PFSK-1 (cell line): ENCODE measurements around the gene GRAMD2B.

ENCODE experiments used
- POLR2AphosphoS5 ChIP-seq: IDR thresholded peaks from 2 replicates; pipeline ENCODE4 v1.6.1; 2012; ENCODE audit warnings: low read depth, mild to moderate bottlenecking, control low read depth, low read length, moderate library complexity
- REST ChIP-seq, 2 experiments: IDR thresholded peaks; 2 replicates each; pipeline versions ENCODE4 v1.6.1 to v1.8.0; 2011 to 2012; ENCODE audit warnings: low read depth in 2 of 2, low read length in 2 of 2, control low read depth in 1 of 2, inconsistent platforms in 1 of 2, mild to moderate bottlenecking in 1 of 2, moderate library complexity in 1 of 2; ENCODE audit not compliant: insufficient read depth in 1 of 2
- SIN3A ChIP-seq: IDR thresholded peaks from 2 replicates; pipeline ENCODE4 v1.6.1; 2012; ENCODE audit warnings: mild to moderate bottlenecking, low read length, moderate library complexity, borderline replicate concordance; ENCODE audit not compliant: insufficient read depth

DNA sequence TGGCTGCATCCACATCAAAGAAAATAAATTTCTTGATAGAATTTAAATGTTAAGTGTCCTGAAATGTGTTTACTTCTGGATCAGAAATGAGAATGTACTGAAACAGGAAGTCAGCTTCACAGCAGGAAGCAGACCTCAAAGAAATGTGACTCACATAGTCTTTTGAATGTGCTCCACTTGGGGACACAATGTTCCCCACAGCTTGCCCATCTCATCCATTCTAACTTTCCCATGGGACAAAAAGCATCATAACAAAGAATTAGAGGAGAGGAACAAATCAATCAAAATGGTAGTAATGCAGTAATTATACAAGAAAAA is 85.7 kb downstream of the GRAMD2B start:
- TF ChIP-seq REST (IDR thresholded peaks at IDR 0.05; ENCODE audit: insufficient read depth in 1 of 2, low read depth in 2 of 2, low read length in 2 of 2) (no peak), SIN3A (no peak), POLR2AphosphoS5 (no peak)
